Fibroblast of skin of right biceps (primary cell): ENCODE measurements around the gene NDUFV1.
"Not testable (repeated sequence)": the region's sequence is repeated elsewhere in the genome, so short reads cannot be mapped to it uniquely, and the experiment has no call there.

Source experiments
- DNase-seq: peaks from one replicate; pipeline ENCODE4 v3.0.0-alpha.2; 2013

NDUFV1 gene

DNA sequence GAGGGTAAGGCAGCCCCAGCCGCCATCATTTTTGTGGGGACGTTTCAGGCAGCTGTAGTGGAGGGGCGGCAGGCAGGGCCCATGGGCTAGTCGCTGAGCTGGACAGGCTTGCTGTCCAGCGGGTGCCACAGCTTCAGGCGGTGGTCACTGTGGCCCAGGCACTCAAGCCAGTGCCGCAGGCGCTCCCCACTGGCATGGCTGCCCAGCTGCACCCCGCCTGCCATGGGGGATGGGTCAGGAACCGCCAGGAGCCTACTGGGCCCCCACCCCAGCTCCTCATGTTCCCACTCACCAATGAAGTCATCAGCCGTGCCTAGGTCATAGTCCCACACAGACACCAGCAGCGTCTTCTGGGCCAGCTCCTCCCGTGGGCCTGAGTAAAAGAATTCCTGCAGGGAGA is 6.0 kb downstream of the NDUFV1 start:
- DNase-seq: no peak

DNA sequence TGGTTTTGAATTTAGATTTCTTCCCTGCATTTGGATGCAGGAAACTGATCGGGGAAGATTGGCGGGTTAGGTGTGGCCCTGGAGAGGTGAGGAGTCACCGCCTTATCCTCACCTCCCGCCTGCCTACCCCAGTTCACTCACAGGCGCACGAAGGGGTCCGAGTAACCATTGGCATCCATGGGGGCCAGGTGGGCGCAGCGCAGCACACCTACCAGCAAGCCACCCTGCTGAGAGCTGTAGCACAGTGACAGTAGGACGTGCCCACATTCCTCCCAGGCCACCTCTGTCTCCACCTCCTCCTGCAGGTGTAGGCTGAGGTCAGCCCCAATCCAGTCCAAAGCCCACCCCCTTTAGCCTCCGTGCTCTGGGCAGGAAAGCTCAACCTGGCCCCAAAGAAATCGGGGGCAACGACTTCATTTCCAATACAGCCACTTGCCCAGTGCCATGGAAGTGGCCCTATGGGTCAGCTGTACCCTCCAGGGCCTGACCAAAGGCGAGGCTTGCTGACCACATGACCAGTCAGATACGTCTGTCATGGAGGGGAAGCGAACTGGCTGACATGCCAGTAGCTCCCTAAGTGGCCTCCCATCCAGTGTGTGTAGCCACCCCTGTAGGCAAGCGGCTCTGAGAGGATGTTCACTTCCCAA is 6.7 kb downstream of the NDUFV1 start:
- no peak for DNase-seq

DNA sequence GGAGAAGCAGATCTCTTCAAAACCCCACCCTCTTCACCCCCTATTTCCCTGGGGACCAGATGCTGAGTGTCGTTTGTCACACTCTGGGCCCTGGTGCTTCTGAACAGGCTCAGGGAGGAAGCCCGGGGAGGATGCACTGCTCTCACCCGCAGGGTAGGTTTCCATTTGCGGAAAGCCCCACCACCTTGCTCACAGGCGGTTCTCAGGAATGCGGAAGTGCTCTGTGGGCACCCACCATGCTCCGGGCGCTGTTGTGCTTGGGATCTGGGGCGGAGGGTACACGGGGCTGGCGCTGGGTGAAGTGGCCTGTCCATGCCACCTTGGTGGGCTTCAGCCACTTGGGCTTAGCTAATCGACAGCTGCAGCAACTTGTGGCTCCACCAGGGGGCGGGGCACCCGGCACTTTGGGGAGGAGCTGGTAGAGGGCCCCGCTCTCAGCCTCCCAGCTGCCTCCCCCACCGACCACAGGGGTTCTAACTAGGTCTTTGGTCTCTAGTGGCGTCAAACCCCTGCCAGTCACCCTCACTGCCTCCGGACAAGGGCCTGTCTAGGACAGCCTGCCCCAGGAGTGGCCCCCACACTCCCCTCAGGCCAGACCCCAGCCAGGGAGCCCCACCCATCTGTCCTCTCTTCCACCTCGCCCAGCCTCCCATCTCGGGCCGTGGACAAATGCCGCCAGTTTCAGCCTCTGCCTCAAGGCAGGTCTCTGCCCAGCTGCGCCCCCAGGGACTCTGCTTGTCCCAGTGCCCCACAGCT is 7.4 kb downstream of the NDUFV1 start:
- peak; percentile 34 for DNase-seq

DNA sequence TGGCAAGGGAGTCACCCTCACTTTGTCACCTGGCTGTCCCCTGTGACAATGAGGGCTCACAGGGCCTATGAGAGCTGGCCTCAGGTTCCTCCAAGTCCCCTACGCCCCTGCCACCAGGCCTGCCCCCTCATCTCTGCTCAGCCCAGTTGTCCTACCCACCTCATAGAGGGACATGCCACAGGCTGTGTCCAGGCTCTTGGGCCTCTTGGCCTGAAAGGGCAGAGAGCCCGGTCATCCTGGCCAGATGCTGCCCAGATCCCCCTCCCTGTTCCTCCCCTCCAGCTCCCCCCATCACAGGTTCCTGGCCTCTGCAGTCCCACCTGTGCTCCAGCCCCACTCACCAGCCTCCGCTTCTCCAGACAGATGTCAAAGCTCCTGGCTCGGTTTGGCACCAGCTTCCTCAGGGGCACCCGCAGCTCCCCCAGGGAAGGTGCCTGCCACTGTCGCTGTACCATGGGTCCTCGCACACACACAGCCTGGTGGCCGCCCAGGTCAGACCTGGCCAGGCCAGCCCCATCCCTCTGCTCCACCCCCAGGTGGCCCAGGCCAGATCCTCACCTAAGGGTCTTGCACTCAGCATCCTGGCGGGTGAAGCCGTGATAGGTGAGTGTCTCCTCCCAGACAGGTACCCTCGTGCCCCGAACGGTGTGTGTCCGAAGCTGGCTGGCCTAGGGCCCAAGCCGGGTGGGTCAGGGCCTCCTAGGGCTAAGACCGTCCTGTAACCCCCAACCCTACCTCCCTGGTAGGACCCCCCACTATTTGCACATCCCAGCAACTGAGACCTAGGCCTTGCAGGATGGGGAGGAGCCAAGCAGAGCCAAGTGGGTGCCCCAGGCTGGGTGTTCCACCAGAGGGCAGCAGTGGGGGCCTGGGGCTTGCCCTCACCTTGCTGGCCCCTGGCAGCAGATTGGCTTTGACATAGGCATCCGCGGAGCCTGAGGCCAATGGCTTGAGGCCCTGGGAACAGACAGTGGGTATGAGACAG is 8.3 kb downstream of the NDUFV1 start:
- DNase-seq: no peak

DNA sequence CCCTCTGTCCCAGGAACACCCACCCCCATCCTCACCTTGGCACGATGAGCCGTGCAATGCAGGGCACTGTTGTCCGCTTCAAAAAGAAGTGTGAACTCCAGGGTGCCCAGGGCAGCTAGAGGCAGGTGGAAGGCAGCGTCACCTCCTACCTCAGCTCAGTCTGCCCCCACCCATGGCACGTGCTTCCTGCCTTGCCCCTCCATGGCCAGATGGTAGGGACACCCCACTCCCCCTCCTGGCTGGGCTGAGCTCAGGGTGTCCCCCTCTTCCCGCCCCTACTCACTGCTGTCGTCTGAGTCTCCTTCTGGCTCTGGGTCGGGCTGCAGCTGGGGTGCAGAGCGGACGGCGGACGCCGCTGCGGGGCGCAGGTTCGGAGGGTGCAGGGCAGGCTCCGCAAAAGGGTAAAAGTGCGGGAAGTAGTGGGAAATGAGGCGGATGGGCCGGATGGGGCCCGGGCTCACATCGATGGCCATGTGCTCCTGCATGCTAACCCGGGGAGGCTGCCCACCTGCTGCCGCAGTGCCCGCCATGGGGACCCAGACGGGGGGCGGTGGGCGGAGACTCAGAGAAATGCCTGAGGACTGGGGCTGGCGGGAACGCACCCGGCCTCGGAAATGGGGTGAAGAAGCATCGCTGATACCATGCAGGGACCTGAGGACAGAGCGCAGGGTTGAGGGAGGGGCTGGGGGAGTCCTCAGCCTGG is 9.1 kb downstream of the NDUFV1 start:
- DNase-seq: no peak

DNA sequence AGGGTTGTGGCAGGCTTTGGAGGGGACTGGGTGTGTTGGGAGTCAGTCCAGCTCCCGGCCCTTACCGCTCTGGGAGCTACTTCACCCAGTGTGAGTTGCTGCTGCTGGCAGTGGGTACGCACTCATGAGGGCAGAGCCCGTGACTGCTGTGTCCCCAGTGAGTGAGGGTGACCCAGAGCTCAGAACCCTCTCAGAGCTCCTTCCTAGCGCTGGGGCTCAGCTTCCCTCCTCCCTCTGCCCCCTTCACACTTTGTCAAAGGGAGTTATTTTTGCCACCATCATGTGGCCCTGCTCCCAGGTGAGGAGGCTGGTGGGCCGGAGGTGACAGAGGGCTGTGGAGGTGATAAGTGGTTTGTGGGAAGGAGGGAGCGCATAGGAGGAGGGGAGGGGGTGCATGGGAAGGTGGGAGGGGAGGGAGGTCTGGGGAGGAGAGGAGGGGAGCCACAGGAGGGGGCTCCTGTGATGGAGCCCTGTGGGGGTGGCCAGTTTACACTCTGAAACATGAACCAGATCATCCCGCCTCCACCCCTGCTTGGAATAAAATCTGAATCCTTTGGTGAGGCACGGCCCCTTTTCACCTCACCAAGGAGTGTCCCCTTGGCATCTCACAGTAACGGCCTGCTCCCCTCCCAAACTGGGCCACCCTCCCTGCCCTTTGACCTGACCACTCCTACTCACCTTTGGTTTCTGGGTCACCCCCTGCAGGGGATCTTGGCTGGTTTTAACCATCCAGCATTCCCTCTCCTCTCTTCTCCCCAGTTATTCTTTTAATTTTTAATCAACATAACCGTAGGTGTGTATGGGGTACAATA is 9.9 kb downstream of the NDUFV1 start:
- DNase-seq: no peak

DNA sequence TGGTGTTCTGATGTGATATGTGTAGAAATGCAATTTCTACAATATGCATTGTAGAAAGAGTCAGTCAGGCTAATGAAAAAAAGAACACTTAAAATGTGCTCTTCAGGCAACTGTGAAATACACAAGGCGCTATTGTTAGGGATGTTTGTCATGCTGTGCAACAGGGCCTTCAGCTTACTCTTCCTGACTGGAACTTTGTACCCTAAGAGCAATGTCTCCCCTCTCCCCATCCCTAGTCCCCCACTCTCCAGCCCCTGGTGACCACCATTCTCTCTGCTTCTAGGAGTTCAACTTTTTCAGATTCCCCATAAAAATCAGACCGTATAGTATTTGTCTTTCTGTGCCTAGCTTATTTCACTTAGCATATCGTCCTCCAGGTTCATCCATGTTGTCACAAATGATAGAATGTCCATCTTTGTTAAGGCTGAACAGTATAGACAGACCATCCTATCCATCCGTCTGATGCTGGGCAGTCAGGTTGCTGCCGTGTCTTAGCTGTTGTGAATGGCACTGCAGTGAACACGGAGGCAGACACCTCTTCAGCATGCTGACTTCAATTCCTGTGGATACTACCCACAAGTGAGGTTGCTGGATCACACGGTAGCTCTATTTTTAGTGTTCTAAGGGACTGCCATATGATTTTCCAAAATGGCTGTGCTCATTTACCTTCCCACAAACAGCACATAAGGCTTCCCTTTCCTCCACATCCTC is 10.7 kb downstream of the NDUFV1 start:
- DNase-seq: no peak

DNA sequence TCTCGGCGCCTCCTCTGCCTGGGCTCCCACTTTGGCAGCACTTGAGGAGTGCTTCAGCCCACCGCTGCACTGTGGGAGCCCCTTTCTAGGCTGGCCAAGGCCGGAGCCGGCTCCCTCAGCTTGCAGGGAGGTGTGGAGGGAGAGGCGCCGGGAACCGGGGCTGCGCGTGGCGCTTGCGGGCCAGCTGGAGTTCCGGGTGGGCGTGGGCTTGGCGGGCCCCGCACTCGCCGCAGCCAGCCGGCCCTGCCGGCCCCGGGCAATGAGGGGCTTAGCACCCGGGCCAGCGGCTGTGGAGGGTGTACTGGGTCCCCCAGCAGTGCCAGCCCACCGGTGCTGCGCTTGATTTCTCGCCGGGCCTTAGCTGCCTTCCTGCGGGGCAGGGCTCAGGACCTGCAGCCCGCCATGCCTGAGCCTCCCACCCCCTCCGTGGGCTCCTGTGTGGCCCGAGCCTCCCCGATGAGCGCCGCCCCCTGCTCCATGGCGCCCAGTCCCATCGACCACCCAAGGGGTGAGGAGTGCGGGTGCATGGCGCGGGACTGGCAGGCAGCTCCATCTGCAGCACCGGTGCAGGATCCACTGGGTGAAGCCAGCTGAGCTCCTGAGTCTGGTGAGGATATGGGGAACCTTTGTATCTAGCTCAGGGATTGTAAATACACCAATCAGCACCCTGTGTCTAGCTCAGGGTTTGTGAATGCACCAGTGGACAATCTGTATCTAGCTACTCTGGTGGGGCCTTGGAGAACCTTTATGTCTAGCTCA is 12.3 kb downstream of the NDUFV1 start:
- DNase-seq: not testable (repeated sequence)

DNA sequence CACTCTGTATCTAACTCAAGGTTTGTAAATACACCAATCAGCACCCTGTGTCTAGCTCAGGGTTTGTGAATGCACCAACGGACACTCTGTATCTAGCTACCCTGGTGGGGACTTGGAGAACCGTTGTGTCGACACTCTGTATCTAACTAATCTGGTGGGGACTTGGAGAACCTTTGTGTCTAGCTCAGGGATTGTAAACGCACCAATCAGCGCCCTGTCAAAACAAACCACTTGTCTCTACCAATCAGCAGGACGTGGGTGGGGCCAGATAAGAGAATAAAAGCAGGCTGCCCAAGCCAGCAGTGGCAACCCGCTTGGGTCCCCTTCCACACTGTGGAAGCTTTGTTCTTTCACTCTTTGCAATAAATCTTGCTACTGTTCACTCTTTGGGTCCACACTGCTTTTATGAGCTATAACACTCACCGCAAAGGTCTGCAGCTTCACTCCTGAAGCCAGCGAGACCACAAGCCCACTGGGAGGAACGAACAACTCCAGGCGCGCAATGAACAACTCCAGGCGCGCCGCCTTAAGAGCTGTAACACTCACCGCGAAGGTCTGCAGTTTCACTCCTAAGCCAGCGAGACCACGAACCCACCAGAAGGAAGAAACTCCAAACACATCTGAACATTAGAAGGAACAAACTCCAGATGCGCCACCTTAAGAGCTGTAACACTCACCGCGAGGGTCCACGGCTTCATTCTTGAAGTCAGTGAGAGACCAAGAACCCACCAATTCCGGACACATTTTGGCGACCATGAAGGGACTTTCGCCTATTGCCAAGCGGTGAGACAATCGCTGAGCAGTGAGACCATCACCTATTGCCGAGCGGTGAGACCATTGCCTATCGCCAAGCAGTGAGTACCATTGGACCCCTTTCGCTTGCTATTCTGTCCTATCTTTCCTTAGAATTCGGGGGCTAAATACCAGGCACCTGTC is 13.2 kb downstream of the NDUFV1 start:
- not testable (repeated sequence) for DNase-seq

DNA sequence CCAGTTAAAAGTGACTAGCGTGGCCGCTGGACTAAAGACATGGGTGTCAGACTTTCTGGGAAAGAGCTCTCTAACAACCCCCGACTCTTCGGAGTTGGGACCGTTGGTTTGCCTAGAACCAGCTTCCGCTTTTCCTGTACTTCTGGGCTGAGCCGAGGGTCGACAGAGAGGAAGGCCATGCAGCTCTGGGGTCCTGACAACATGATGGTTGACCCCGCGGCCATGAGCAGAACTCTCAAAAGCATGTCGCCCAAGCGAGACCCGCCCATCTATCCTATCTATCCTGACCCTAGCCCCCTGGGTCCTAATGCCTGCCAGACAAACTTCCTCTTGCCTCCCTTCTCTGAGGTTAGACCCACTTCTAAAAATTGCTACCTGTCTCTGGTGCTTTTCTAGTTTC is 13.9 kb downstream of the NDUFV1 start:
- DNase-seq: not testable (repeated sequence)

DNA sequence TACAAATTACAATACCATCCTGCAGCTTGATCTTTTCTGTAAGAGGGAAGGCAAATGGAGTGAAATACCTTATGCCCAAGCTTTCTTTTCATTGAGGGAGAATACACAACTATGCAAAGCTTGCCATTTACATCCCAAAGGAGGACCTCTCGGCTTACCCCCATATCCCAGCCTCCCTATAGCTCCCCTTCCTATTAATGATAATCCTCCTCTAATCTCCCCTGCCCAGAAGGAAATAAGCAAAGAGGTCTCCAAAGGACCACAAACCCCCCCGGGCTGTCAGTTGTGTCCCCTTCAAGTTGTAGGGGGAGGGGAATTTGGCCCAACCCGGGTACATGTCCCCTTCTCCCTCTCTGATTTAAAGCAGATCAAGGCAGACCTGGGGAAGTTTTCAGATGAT is 15.2 kb downstream of the NDUFV1 start:
- not testable (repeated sequence) for DNase-seq

DNA sequence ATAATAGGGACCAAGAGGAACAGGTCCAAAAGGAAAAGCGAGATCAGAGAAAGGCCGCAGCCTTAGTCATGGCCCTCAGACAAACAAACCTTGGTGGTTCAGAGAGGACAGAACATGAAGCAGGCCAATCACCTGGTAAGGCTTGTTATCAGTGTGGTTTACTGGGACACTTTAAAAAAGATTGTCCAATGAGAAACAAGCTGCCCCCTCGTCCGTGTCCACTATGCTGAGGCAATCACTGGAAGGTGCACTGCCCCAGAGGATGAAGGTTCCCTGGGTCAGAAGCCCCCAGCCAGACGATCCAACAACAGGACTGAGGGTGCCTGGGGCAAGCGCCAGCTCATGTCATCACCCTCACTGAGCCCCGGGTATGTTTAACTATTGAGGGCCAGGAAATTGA is 16.2 kb downstream of the NDUFV1 start:
- not testable (repeated sequence) for DNase-seq

DNA sequence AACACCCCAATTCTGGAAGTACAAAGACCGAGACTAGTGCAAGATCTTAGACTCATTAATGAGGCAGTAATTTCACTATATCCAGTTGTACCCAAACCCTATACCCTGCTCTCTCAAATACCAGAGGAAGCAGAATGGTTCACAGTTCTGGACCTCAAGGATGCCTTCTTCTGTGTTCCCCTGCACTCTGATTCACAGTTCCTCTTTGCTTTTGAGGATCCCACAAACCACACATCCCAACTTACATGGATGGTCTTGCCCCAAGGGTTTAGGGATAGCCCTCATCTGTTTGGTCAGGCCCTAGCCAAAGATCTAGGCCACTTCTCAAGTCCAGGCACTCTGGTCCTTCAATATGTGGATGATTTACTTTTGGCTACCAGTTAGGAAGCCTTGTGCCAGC is 17.1 kb downstream of the NDUFV1 start:
- DNase-seq: not testable (repeated sequence)

DNA sequence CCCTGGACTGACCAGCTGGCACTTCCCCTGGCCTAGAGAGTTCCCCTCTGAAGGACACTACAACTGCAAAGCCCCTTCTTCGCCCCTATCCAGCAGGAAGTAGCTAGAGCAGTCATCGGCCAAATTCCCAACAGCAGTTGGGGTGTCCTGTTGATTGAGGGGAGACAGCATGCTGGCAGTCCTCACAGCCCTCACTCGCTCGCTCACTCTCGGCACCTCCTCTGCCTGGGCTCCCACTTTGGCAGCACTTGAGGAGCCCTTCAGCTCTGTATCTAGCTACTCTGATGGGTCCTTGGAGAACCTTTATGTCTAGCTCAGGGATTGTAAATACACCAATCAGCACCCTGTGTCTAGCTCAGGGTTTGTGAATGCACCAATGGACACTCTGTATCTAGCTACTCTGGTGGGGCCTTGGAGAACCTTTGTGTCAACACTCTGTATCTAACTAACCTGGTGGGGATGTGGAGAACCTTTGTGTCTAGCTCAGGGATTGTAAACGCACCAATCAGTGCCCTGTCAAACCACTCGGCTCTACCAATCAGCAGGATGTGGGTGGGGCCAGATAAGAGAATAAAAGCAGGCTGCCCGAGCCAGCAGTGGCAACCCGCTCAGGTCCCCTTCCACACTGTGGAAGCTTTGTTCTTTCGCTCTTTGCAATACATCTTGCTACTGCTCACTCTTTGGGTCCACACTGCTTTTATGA is 19.5 kb downstream of the NDUFV1 start:
- DNase-seq: not testable (repeated sequence)

DNA sequence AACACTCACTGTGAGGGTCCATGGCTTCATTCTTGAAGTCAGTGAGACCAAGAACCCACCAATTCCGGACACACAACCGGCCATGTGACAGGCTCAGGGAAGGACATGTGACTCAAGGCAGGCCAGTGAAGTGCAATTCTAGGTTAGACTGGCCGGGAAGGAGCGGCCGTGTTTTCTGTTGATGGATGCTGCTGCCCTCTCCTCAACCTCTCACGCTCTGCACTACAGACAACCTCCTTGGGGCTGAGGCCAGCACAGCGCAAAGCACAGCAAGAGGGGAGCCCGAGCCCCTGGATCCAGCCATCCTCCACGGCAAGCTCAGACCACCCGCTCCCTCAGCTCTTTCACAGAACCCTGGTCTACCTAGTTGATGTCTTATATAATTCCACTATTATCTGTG is 20.2 kb downstream of the NDUFV1 start:
- DNase-seq: no peak

DNA sequence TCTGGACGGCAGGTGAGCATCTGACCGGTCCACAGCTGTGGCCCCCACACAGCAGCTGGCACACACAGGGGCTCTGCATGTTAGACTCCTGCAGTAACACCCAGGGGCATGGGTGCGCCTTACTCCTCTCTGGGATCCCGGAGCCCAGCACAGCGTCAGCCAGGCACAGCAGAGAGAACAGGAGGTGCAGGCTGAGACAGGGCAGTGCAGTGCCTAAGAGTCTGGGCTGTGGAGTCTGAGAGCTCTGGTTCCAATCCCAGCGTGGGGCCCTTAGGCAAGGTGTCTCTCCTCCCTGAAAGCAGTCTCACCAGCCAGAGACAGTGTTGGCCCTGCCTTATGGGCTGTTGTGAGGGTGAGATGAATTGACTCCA is 20.7 kb downstream of the NDUFV1 start:
- no peak for DNase-seq

DNA sequence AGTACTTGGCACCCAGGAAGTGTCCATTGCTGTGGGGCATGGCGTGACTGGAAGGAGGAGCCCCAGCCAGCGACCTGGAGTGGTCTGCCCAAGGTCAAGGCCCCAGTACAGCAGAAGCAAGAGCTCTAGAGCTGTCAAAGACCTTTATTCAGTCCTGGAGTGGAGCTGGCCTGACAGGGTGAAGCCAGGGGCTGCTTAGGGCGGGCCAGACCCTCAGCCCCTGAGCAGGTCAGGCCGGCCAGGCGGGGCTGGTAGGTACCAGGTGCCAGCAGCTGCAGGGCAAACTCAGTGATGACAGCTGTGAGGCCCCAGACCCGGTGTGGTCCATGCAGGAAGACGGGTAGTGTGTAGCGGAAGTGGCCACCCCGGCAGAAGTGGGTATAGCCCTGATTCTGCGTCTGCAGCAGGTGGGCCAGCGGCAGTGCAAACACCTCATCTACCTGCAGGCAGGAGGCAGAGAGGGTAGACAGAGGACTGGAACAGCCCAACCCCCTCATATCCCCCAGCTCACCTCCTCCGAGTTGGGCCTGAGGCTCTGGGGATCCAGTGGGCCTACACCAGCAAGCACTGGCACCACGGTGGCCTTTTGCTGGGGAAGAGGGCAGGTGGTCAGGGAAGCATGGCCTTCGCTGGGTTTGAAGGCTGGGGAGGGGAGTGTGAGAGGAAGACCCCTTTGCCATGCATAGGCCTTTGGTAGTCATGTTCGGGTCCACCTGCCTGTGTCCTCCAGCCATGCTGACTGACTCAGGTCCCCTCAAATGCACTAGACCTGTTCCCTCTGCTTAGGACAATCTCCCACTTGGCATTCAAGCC is 21.3 kb downstream of the NDUFV1 start:
- DNase-seq: no peak
